ENCODE results near the gene NYAP1. TPM values are rescaled to one million over a fixed set of nuclear protein-coding genes. Genes with fewer than 3 reads are reported as not detected.
"Not testable (repeated sequence)": the region's sequence is repeated elsewhere in the genome, so short reads cannot be mapped to it uniquely, and the experiment has no call there.

The NYAP1 gene
- total RNA-seq, 1 experiment from 2014 or later = 0.38 TPM

GRCh38 chr7:100532165-100533022 is 48.7 kb downstream of the NYAP1 start:
- no peaks in the 10 kb centered on the region for H3K4me1 Mint-ChIP-seq (ENCODE audit: low read depth, unreplicated experiment)
- no peak overlapping the region for H3K4me3 Mint-ChIP-seq (ENCODE audit: low read depth, unreplicated experiment)
- TF ChIP-seq CTCF (IDR thresholded peaks at IDR 0.05; ENCODE audit: unreplicated experiment) = no peak
- BruUV-seq (replicated peaks) = no TSS peak
- H3K9me3 Mint-ChIP-seq (ENCODE audit: low read depth, unreplicated experiment) = no peaks in the 10 kb centered on the region
- CTCF ChIA-PET = no interaction called here
- no peak overlapping the region for H3K27ac Mint-ChIP-seq (ENCODE audit: unreplicated experiment)
- H3K36me3 Mint-ChIP-seq (ENCODE audit: insufficient read depth, unreplicated experiment) = no peaks in the 10 kb centered on the region
- intact Hi-C loops (cut with micrococcal nuclease; ENCODE audit: unreplicated experiment) = no loop called here
- DNase-seq = no peak
- no peaks in the 10 kb centered on the region for H3K27me3 Mint-ChIP-seq (ENCODE audit: unreplicated experiment)

GRCh38 chr7:100535982-100536381 is 52.3 kb downstream of the NYAP1 start:
- CTCF ChIA-PET = interaction anchor here (0.7 kb wide), 1 partner anchor 132 kb away, joined by 4 read pairs; no protein-coding TSS in a partner anchor
- H3K4me1 Mint-ChIP-seq (ENCODE audit: low read depth, unreplicated experiment); H3K4me3 Mint-ChIP-seq (ENCODE audit: low read depth, unreplicated experiment); H3K9me3 Mint-ChIP-seq (ENCODE audit: low read depth, unreplicated experiment); BruUV-seq (replicated peaks); H3K27ac Mint-ChIP-seq (ENCODE audit: unreplicated experiment); DNase-seq; intact Hi-C loops (cut with micrococcal nuclease; ENCODE audit: unreplicated experiment); H3K27me3 Mint-ChIP-seq (ENCODE audit: unreplicated experiment): not testable (repeated sequence)
- peaks cover 17% of the 10 kb centered on the region for H3K36me3 Mint-ChIP-seq (ENCODE audit: insufficient read depth, unreplicated experiment)

- DNase-seq; H3K27me3 Mint-ChIP-seq (ENCODE audit: unreplicated experiment); intact Hi-C loops (cut with micrococcal nuclease; ENCODE audit: unreplicated experiment); H3K27ac Mint-ChIP-seq (ENCODE audit: unreplicated experiment); H3K9me3 Mint-ChIP-seq (ENCODE audit: low read depth, unreplicated experiment); BruUV-seq (replicated peaks); CTCF ChIA-PET; H3K4me3 Mint-ChIP-seq (ENCODE audit: low read depth, unreplicated experiment); H3K4me1 Mint-ChIP-seq (ENCODE audit: low read depth, unreplicated experiment): not testable (repeated sequence)
- H3K36me3 Mint-ChIP-seq (ENCODE audit: insufficient read depth, unreplicated experiment) = peaks cover 23% of the 10 kb centered on the region
Measured at GRCh38 chr7:100536695-100537094, 53.0 kb downstream of the NYAP1 start.

GRCh38 chr7:100538348-100538653 is 54.6 kb downstream of the NYAP1 start:
- Mint-ChIP-seq H3K4me3 (ENCODE audit: low read depth, unreplicated experiment) (peak overlapping the region; percentile 95), H3K9me3 (ENCODE audit: low read depth, unreplicated experiment) (no peaks in the 10 kb centered on the region), H3K36me3 (ENCODE audit: insufficient read depth, unreplicated experiment) (peaks cover 35% of the 10 kb centered on the region), H3K4me1 (ENCODE audit: low read depth, unreplicated experiment) (peaks cover 24% of the 10 kb centered on the region), H3K27ac (ENCODE audit: unreplicated experiment) (peak overlapping the region; percentile 92), H3K27me3 (ENCODE audit: unreplicated experiment) (no peaks in the 10 kb centered on the region)
- DNase-seq = no peak
- no peak for TF ChIP-seq CTCF (IDR thresholded peaks at IDR 0.05; ENCODE audit: unreplicated experiment)
- TSS peak; percentile 72 for BruUV-seq (replicated peaks)
- CTCF ChIA-PET = interaction anchor here (1.0 to 1.6 kb wide), 2 partner anchors 22 to 51 kb away, joined by 3 read pairs; no protein-coding TSS in a partner anchor
- intact Hi-C loops (cut with micrococcal nuclease; ENCODE audit: unreplicated experiment) = no loop called here

GRCh38 chr7:100538654-100539435 is 55.1 kb downstream of the NYAP1 start, which contains the start of gene AGFG2:
Gene AGFG2 (plus strand): TSS chr7:100539203. CDS start chr7:100539347, 144 bp downstream.
- no TSS peak for BruUV-seq (replicated peaks)
- no peak for TF ChIP-seq CTCF (IDR thresholded peaks at IDR 0.05; ENCODE audit: unreplicated experiment)
- peak; percentile 99 for DNase-seq
- Mint-ChIP-seq H3K4me3 (ENCODE audit: low read depth, unreplicated experiment) (peak within 1 kb of the TSS; percentile 95), H3K36me3 (ENCODE audit: insufficient read depth, unreplicated experiment) (peaks cover 36% of the 10 kb centered on the region), H3K27ac (ENCODE audit: unreplicated experiment) (peak within 1 kb of the TSS; percentile 92), H3K27me3 (ENCODE audit: unreplicated experiment) (no peaks in the 10 kb centered on the region), H3K9me3 (ENCODE audit: low read depth, unreplicated experiment) (no peaks in the 10 kb centered on the region), H3K4me1 (ENCODE audit: low read depth, unreplicated experiment) (peaks cover 30% of the 10 kb centered on the region)
- intact Hi-C loops (cut with micrococcal nuclease; ENCODE audit: unreplicated experiment) = no loop called here
- CTCF ChIA-PET = interaction anchor here (1.0 to 1.6 kb wide), 2 partner anchors 21 to 51 kb away, joined by 3 read pairs; no protein-coding TSS in a partner anchor
